Measurements from ENCODE around the gene CA5A.

DNA sequence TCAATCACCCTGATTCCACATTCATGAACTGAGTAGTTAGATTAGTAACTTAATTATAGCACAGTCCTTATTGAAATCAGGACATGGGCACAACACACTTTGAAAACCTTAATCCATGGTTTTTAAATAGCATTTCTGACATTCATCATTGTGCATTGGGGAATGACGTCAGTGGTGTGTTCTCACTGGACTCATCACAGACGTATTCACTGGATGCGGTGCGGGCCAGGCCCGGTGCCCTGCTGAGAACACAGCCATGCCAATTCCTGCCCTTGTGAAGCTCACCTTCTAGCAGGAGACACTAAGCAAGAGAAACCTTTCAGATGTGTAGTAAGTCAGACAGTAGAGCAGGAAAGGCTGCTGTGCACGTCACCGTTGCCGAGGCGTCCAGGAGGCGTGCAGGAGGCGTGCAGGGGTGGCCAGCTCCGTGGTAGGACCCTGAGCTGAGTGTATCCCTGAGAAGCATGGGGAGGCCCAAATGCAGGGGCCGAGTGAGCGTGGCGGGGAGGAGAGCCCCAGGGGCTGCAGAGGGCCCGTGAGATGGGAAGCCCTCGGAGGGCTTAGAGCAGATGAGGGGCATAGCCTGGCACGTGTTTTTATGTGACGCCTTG, 27.8 kb upstream of the CA5A start:
- no peak for TF ChIP-seq CTCF (IDR thresholded peaks at IDR 0.05; ENCODE audit: insufficient read depth, low read length)
- no peak for TF ChIP-seq POLR2AphosphoS5 (IDR thresholded peaks at IDR 0.05; ENCODE audit: low read depth)
- TF ChIP-seq GABPA (IDR thresholded peaks at IDR 0.05; ENCODE audit: low read depth): no peak
- TF ChIP-seq SPI1 (IDR thresholded peaks at IDR 0.05; ENCODE audit: borderline replicate concordance, low read depth): no peak

Data from HL-60 (cell line).